ENCODE data around the gene TMEM168. TPM values are rescaled to one million over a fixed set of nuclear protein-coding genes. Genes with fewer than 3 reads are reported as not detected.

The TMEM168 gene
- total and polyA plus RNA-seq, 2 of the 13 experiments (the other 11 are each of a cell fraction or from before 2014, with no cell fraction given), result 8.7 to 15.7 TPM

GRCh38 chr7:112789817-112790585 lies at the start of gene TMEM168 (continued):
- TF ChIP-seq HINFP (CRISPR knock-in tag; IDR thresholded peaks at IDR 0.05; ENCODE audit: low read depth) (peak; percentile 73; the same call in 1 of the 2 replicates), KDM6A (CRISPR knock-in tag; IDR thresholded peaks at IDR 0.05; ENCODE audit: low read depth) (no peak), ZNF580 (CRISPR knock-in tag; IDR thresholded peaks at IDR 0.05; ENCODE audit: borderline replicate concordance, low read depth) (peak; percentile 31; the same call in 1 of the 2 replicates), ZNF484 (CRISPR knock-in tag; IDR thresholded peaks at IDR 0.05; ENCODE audit: borderline replicate concordance, low read depth) (no peak), ZNF678 (CRISPR knock-in tag; IDR thresholded peaks at IDR 0.05) (no peak), HNF4G (IDR thresholded peaks at IDR 0.05; ENCODE audit: borderline replicate concordance, low read depth, low read length) (no peak), HNF4G (CRISPR knock-in tag; IDR thresholded peaks at IDR 0.05; ENCODE audit: borderline replicate concordance, low read depth) (no peak), LRRFIP1 (CRISPR knock-in tag; conservative IDR thresholded peaks at IDR 0.05) (no peak), TAF15 (IDR thresholded peaks at IDR 0.05; ENCODE audit: low read depth, low read length, poor library complexity, severe bottlenecking) (no peak), FOSL2 (CRISPR knock-in tag; IDR thresholded peaks at IDR 0.05) (no peak), SNRNP70 (IDR thresholded peaks at IDR 0.05; ENCODE audit: low read depth, low read length) (no peak), NCOA5 (CRISPR knock-in tag; IDR thresholded peaks at IDR 0.05) (no peak), PHF20 (CRISPR knock-in tag; IDR thresholded peaks at IDR 0.05) (peak; percentile 50), FOXP4 (CRISPR knock-in tag; IDR thresholded peaks at IDR 0.05) (peak; percentile 40; the same call in 1 of the 2 replicates), ZNF878 (CRISPR knock-in tag; IDR thresholded peaks at IDR 0.05) (no peak), PLSCR1 (CRISPR knock-in tag; IDR thresholded peaks at IDR 0.05; ENCODE audit: borderline replicate concordance) (no peak), ZNF770 (CRISPR knock-in tag; IDR thresholded peaks at IDR 0.05) (peak; percentile 62), CREB3 (CRISPR knock-in tag; IDR thresholded peaks at IDR 0.05) (no peak)
